Adrenal gland (tissue), 5 donors: ENCODE results near the gene GIGYF2.

Experiments
- POLR2A ChIP-seq, 2 donors: fragments of 450-650 bp; IDR thresholded peaks; one replicate each; pipeline ENCODE4 v1.6.1; 2017; ENCODE audit warnings: antibody characterized with exemption in 2 of 2, mild to moderate bottlenecking in 2 of 2, moderate library complexity in 1 of 2
- TF ChIP-seq, protein P1 (sequence below), 6 experiments: fragments of 450-650 bp in 4 of 6; fragments of 200-600 bp in 2 of 6; sonication (generic) in 1 of 6; IDR thresholded peaks; 1 replicate in 5 of 6; 2 replicates in 1 of 6; pipeline versions ENCODE4 v1.5.1 to v1.8.0; 2016 to 2021; ENCODE audit warnings: antibody characterized with exemption in 6 of 6, mild to moderate bottlenecking in 2 of 6, moderate library complexity in 1 of 6
- donor health status: DM: no; HTN: no; CAD: no.

DNA sequence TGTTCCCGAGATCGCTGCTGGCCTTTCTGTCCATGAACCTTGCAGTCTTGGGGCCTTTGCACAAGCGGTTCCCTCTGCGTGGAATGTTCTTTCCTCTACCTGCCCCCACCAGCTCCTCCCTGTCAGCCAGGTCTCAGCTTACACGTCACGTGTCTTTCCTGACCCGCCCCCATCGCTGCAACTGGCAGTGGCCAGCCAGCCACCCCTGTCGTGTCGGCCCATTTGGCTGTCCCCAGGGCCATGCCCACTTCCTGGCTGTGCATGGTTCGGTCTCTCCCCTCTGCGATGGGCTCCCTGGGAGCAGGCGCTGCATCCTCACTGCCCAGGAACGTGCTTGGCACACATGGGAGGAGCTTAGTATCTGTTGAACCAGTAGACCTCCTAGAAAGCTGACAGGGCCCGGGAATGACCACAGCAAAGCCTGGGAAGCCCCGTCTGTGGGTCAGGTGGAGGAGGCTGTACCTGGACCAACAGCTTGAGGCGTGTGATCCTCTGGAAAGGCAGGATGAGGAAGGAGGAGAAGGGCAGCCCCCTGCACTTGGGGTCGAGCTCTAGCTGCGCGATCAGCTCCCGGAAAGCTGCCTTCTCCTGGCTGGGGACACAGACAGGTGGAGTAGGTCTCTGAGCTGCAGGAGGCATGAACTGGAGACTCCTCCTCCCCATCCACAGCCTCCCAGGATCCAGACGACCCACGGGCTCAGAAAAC, 193.9 kb downstream of the GIGYF2 start:
- peak in 1 of 2 donors; percentile 61 for TF ChIP-seq POLR2A (IDR thresholded peaks at IDR 0.05)
- TF ChIP-seq, protein P1, sequence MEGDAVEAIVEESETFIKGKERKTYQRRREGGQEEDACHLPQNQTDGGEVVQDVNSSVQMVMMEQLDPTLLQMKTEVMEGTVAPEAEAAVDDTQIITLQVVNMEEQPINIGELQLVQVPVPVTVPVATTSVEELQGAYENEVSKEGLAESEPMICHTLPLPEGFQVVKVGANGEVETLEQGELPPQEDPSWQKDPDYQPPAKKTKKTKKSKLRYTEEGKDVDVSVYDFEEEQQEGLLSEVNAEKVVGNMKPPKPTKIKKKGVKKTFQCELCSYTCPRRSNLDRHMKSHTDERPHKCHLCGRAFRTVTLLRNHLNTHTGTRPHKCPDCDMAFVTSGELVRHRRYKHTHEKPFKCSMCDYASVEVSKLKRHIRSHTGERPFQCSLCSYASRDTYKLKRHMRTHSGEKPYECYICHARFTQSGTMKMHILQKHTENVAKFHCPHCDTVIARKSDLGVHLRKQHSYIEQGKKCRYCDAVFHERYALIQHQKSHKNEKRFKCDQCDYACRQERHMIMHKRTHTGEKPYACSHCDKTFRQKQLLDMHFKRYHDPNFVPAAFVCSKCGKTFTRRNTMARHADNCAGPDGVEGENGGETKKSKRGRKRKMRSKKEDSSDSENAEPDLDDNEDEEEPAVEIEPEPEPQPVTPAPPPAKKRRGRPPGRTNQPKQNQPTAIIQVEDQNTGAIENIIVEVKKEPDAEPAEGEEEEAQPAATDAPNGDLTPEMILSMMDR (IDR thresholded peaks at IDR 0.05): no peak
